ENCODE data around the gene KRT38.

The KRT38 gene

GRCh38 chr17:41476866-41477815 is 36.4 kb upstream of the KRT38 start:
- no peak for DNase-seq (ENCODE audit: low read depth, low spot score)
- no peak overlapping the region for H3K4me3 ChIP-seq (ENCODE audit: low read depth, low read length)
- in situ Hi-C loops (cut with HindIII; ENCODE audit: low sequenced_read_pairs): no loop called here
- no peak for TF ChIP-seq CTCF (IDR thresholded peaks at IDR 0.05; ENCODE audit: low read depth, low read length)

GRCh38 chr17:41475421-41475820 is 34.6 kb upstream of the KRT38 start:
- TF ChIP-seq CTCF (IDR thresholded peaks at IDR 0.05; ENCODE audit: low read depth, low read length): no peak
- no peak for DNase-seq (ENCODE audit: low read depth, low spot score)
- in situ Hi-C loops (cut with HindIII; ENCODE audit: low sequenced_read_pairs): no loop called here
- H3K4me3 ChIP-seq (ENCODE audit: low read depth, low read length): no peak overlapping the region

DNA sequence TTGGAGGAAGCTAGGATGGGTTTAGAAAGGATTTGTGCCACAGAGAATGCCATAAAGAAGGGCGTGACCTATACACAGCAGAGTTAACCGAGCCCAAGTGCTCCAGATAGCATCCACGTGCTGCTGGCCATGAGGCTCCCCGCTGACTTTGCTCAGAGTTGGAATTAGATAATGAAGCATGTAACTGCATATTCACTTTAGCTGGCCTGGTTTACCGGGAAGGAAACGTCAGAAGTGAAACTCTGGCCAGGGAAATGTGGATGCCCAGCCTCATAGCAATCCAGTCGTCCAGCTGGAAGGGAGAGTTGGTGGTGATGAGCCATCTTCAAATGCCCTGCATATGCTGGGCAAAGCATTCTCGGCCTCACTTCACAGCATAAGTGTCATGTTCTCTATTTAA is 34.1 kb upstream of the KRT38 start:
- no peak for DNase-seq (ENCODE audit: low read depth, low spot score)
- in situ Hi-C loops (cut with HindIII; ENCODE audit: low sequenced_read_pairs): no loop called here
- no peak for TF ChIP-seq CTCF (IDR thresholded peaks at IDR 0.05; ENCODE audit: low read depth, low read length)
- H3K4me3 ChIP-seq (ENCODE audit: low read depth, low read length): no peak overlapping the region

GRCh38 chr17:41468346-41468745 is 27.6 kb upstream of the KRT38 start:
- TF ChIP-seq CTCF (IDR thresholded peaks at IDR 0.05; ENCODE audit: low read depth, low read length): no peak
- in situ Hi-C loops (cut with HindIII; ENCODE audit: low sequenced_read_pairs): no loop called here
- no peak overlapping the region for H3K4me3 ChIP-seq (ENCODE audit: low read depth, low read length)
- DNase-seq (ENCODE audit: low read depth, low spot score): no peak

DNA sequence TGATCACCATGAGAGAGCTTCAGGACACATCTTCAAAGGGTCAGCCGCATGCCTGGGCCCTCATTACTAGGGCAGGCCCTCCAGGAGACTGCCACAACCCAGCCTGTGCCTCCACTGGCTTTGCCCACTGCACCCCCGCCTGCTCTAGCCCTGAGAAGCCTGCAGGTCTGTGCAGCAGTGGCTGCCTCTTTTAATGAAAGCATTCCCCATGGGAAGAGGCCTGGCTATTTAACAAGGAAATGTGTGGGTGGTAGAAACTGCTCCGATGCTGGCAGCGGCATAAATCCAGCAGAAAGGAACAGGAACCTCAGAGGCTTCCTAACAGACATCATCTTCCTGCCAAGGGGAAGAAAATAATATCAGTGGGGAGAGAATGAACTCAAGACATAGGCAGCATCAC is 26.8 kb upstream of the KRT38 start:
- no peak overlapping the region for H3K4me3 ChIP-seq (ENCODE audit: low read depth, low read length)
- DNase-seq (ENCODE audit: low read depth, low spot score): no peak
- no peak for TF ChIP-seq CTCF (IDR thresholded peaks at IDR 0.05; ENCODE audit: low read depth, low read length)
- in situ Hi-C loops (cut with HindIII; ENCODE audit: low sequenced_read_pairs): no loop called here

DNA sequence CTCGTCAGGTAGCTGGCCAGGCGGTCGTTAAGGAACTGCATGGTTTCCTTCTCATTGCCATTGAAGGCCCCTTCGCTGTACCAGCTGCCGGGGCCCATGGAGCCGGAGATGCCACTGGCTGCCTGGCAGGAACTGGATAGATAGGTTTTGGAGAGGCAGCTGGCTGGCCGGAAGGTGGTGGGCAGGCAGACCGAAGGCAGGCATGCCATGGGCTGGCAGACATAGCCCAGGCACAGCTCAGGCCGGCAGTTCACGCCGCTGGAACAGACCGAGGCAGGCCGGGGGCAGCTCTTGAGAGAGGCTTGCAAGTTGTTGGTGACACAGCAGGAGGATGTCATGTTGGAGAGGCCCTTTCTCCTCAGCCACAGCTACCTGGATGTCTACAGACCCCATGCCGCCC is 26.2 kb upstream of the KRT38 start, which contains the start of gene KRT32:
Gene KRT32 (minus strand): TSS at position 399 of the 400 bp plus-strand sequence. CDS start 61 bp downstream, at position 338.
- H3K4me3 ChIP-seq (ENCODE audit: low read depth, low read length): no peak within 1 kb of the TSS
- in situ Hi-C loops (cut with HindIII; ENCODE audit: low sequenced_read_pairs): no loop called here
- TF ChIP-seq CTCF (IDR thresholded peaks at IDR 0.05; ENCODE audit: low read depth, low read length): no peak
- no peak for DNase-seq (ENCODE audit: low read depth, low spot score)

Measured in astrocyte of the spinal cord (primary cell).